IPS-15b (cell line): ENCODE measurements around the gene ZNF331.
A peak's percentile ranks its signal among the peaks of the same experiment; 100 is the strongest.

Experiments
- H3K27me3 ChIP-seq: one replicate; pipeline ENCODE4 v1.6.1; 2013; ENCODE audit warnings: low read length; ENCODE audit not compliant: control insufficient read depth, insufficient read depth
- H3K36me3 ChIP-seq: one replicate; pipeline ENCODE4 v1.6.1; 2013; ENCODE audit warnings: low read length; ENCODE audit not compliant: control insufficient read depth, insufficient read depth
- H3K4me1 ChIP-seq: one replicate; pipeline ENCODE4 v1.6.1; 2013; ENCODE audit warnings: mild to moderate bottlenecking, low read length; ENCODE audit not compliant: control insufficient read depth, insufficient read depth
- H3K4me3 ChIP-seq: one replicate; pipeline ENCODE4 v1.5.1; 2013; ENCODE audit warnings: low read depth, low read length
- H3K9ac ChIP-seq: one replicate; pipeline ENCODE4 v1.6.1; 2013; ENCODE audit warnings: low read depth, mild to moderate bottlenecking, low read length
- H3K9me3 ChIP-seq: one replicate; pipeline ENCODE4 v1.6.1; 2013; ENCODE audit warnings: mild to moderate bottlenecking, low read length; ENCODE audit not compliant: control insufficient read depth, insufficient read depth

The ZNF331 gene

DNA sequence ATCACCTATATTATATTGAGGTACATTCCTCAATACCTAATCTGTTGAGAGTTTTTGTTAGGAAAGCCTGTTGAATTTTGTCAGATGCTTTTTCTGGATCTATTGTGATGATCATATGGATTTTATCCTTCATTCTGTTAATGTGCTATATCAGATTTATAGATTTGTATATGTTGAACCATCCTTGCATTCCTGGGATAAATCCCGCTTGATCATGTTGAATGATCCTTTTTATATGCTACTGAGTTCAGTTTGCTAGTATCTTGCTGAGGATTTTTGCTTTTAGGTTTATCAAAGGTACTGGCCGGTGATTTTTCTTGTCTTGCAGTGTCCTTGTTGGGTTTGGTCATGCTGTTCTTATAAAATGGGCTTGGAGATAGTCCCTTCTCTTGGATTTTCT is 12.0 kb upstream of the ZNF331 start:
- no peaks in the 10 kb centered on the region for H3K9me3 ChIP-seq
- H3K4me1 ChIP-seq = peaks cover 4% of the 10 kb centered on the region
- H3K27me3 ChIP-seq = no peaks in the 10 kb centered on the region
- no peaks in the 10 kb centered on the region for H3K36me3 ChIP-seq
- no peak overlapping the region for H3K9ac ChIP-seq
- H3K4me3 ChIP-seq = no peak overlapping the region

- Histone ChIP-seq H3K9me3 (no peaks in the 10 kb centered on the region), H3K4me1 (no peaks in the 10 kb centered on the region), H3K36me3 (peaks cover 6% of the 10 kb centered on the region), H3K4me3 (no peak overlapping the region), H3K9ac (no peak overlapping the region), H3K27me3 (no peaks in the 10 kb centered on the region)
Observed at GRCh38 chr19:53530622-53531021, 7.3 kb upstream of the ZNF331 start.

DNA sequence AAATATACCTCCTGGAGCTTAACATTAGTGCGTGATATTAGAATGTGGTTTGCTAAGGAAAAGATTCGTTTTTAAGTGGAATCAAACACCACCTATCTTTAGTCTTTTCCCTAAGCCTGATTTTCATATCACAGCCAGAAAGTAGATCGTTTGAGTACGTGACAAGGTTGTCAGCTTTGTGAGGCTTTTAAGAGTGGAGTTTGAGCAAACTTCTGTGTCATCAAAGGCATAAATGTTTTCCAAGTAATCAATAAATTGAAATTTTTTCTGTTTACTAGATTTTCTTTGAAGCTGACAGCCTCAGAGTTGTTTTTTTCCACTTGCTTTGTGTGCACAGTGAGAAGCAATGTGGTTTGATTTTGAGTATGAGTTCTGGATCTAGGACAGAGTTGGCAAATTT is 6.5 kb upstream of the ZNF331 start:
- Histone ChIP-seq H3K9me3 (no peaks in the 10 kb centered on the region), H3K9ac (no peak overlapping the region)

DNA sequence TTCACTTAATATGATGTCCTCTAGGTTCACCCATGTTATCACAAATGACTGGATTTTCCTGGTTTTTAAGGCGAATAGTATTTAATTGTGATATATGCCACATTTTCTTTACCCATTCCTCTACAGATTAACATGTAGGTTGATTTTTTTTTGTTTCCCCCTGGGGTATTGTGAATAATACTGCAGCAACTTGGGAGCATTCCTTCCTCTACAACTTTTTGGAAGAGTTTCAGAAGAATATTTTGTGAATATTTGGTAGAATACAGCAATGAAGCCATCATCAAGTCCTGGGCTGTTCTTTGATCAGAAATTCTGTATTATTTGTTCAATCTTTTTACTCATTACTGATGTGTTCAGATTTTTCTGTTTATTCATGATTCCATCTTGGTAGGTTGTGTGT is 5.6 kb upstream of the ZNF331 start:
- no peak overlapping the region for H3K4me3 ChIP-seq
- H3K27me3 ChIP-seq = no peaks in the 10 kb centered on the region
- H3K9me3 ChIP-seq = no peaks in the 10 kb centered on the region
- H3K4me1 ChIP-seq = no peaks in the 10 kb centered on the region
- no peak overlapping the region for H3K9ac ChIP-seq
- peaks cover 7% of the 10 kb centered on the region for H3K36me3 ChIP-seq

More for the DNA sequence above, 6.5 kb upstream of the ZNF331 start:
- peaks cover 7% of the 10 kb centered on the region for H3K36me3 ChIP-seq
- no peaks in the 10 kb centered on the region for H3K27me3 ChIP-seq
- H3K4me3 ChIP-seq = no peak overlapping the region
- no peaks in the 10 kb centered on the region for H3K4me1 ChIP-seq

GRCh38 chr19:53536225-53536548 is 1.8 kb upstream of the ZNF331 start:
- no peak overlapping the region for H3K9ac ChIP-seq
- H3K4me1 ChIP-seq = no peaks in the 10 kb centered on the region
- H3K4me3 ChIP-seq = no peak overlapping the region
- H3K9me3 ChIP-seq = no peaks in the 10 kb centered on the region
- H3K27me3 ChIP-seq = no peaks in the 10 kb centered on the region
- peaks cover 11% of the 10 kb centered on the region for H3K36me3 ChIP-seq

GRCh38 chr19:53537121-53537520 is 824 bp upstream of the ZNF331 start:
- peak overlapping the region; percentile 86 for H3K4me3 ChIP-seq
- no peaks in the 10 kb centered on the region for H3K4me1 ChIP-seq
- no peak overlapping the region for H3K9ac ChIP-seq
- H3K9me3 ChIP-seq = no peaks in the 10 kb centered on the region
- peaks cover 16% of the 10 kb centered on the region for H3K36me3 ChIP-seq
- no peaks in the 10 kb centered on the region for H3K27me3 ChIP-seq

- peak overlapping the region; percentile 41 for H3K9ac ChIP-seq
- peaks cover 16% of the 10 kb centered on the region for H3K36me3 ChIP-seq
- no peaks in the 10 kb centered on the region for H3K4me1 ChIP-seq
- no peaks in the 10 kb centered on the region for H3K27me3 ChIP-seq
- no peaks in the 10 kb centered on the region for H3K9me3 ChIP-seq
- peak overlapping the region; percentile 86 for H3K4me3 ChIP-seq
Observed at GRCh38 chr19:53538378-53539109, 599 bp downstream of the ZNF331 start.

GRCh38 chr19:53540091-53540490 is 2.1 kb downstream of the ZNF331 start:
- Histone ChIP-seq H3K27me3 (no peaks in the 10 kb centered on the region), H3K4me3 (no peak overlapping the region), H3K9me3 (no peaks in the 10 kb centered on the region), H3K36me3 (peaks cover 15% of the 10 kb centered on the region), H3K4me1 (no peaks in the 10 kb centered on the region), H3K9ac (no peak overlapping the region)

GRCh38 chr19:53541971-53542370 is 4.0 kb downstream of the ZNF331 start:
- Histone ChIP-seq H3K4me3 (no peak overlapping the region), H3K9ac (no peak overlapping the region), H3K4me1 (no peaks in the 10 kb centered on the region), H3K27me3 (no peaks in the 10 kb centered on the region), H3K9me3 (no peaks in the 10 kb centered on the region), H3K36me3 (peaks cover 17% of the 10 kb centered on the region)

- Histone ChIP-seq H3K36me3 (peaks cover 12% of the 10 kb centered on the region), H3K4me3 (no peak overlapping the region), H3K9me3 (no peaks in the 10 kb centered on the region), H3K4me1 (peaks cover 5% of the 10 kb centered on the region), H3K27me3 (no peaks in the 10 kb centered on the region), H3K9ac (no peak overlapping the region)
Observed at GRCh38 chr19:53545271-53546065, 7.5 kb downstream of the ZNF331 start.

DNA sequence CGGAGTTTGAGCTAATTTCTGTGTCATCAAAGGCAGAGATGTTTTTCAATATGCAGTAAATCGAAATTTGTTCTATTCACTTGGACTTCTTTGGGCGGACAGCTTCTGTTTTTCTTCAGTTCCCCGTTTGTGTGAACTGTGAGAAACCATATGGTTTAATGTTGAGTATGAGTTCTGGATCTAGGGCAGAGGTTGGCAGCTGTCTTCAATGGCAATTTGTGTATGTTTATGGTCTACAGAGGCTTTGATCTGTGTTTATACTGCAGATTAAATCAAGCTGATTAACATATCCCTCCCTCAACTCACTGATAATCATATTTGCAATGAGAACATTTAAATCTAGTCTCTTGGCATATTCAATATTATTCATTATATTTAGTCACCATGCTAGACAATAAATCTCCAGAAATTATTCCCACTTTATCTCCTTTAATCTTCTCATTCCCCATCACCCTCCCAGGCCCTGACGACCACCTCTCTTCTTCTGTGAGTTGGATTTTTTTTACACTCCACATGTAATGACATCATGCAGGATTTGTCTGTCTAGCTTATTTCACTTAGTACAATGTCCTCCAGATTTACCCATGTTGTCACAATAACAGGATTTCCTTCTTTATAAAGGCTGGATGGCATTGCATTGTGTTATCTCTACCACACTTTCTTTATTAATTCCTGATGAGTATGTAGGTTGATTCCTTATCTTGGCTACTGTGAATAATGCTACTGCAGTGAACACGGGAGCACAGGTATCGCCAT is 9.0 kb downstream of the ZNF331 start:
- Histone ChIP-seq H3K9me3 (no peaks in the 10 kb centered on the region), H3K27me3 (no peaks in the 10 kb centered on the region), H3K4me1 (peaks cover 5% of the 10 kb centered on the region), H3K4me3 (no peak overlapping the region), H3K9ac (no peak overlapping the region), H3K36me3 (peaks cover 8% of the 10 kb centered on the region)
